Loucy (cell line): Measurements from ENCODE around the gene ODF2L.

Experiments used
- H2AFZ ChIP-seq: fragments of 200-600 bp; sonication (generic); 2 replicates; pipeline ENCODE4 v1.6.0; 2016; ENCODE audit warnings: antibody characterized with exemption, mild to moderate bottlenecking, low read length, moderate library complexity
- H3F3A ChIP-seq: fragments of 200-600 bp; 2 replicates; pipeline ENCODE4 v1.6.0; 2016; ENCODE audit warnings: antibody characterized with exemption, low read depth, mild to moderate bottlenecking
- H3K27me3 ChIP-seq: fragments of 200-600 bp; sonication (generic); 2 replicates; pipeline ENCODE4 v1.6.1; 2014; ENCODE audit warnings: low read length, mild to moderate bottlenecking; ENCODE audit not compliant: insufficient read depth, poor library complexity, severe bottlenecking
- H3K36me3 ChIP-seq: fragments of 200-600 bp; sonication (generic); 2 replicates; pipeline ENCODE4 v1.6.1; 2016; ENCODE audit warnings: low read length; ENCODE audit not compliant: insufficient read depth
- H3K4me1 ChIP-seq: fragments of 200-600 bp; sonication (generic); 2 replicates; pipeline ENCODE4 v1.5.1; 2014; ENCODE audit warnings: low read length, mild to moderate bottlenecking; ENCODE audit not compliant: insufficient read depth, poor library complexity, severe bottlenecking
- H3K4me2 ChIP-seq: fragments of 200-600 bp; sonication (generic); 2 replicates; pipeline ENCODE4 v1.6.0; 2014; ENCODE audit warnings: antibody characterized with exemption, low read length, low read depth, mild to moderate bottlenecking; ENCODE audit not compliant: poor library complexity, severe bottlenecking
- H3K4me3 ChIP-seq: fragments of 200-600 bp; sonication (generic); 2 replicates; pipeline ENCODE4 v1.5.1; 2014; ENCODE audit warnings: low read length, mild to moderate bottlenecking, mixed read lengths; ENCODE audit not compliant: poor library complexity, severe bottlenecking
- H3K79me2 ChIP-seq: fragments of 200-600 bp; sonication (generic); 2 replicates; pipeline ENCODE4 v1.6.1; 2014; ENCODE audit warnings: low read length; ENCODE audit not compliant: insufficient read depth
- H3K9ac ChIP-seq: fragments of 200-600 bp; sonication (generic); 2 replicates; pipeline ENCODE4 v1.6.0; 2014; ENCODE audit warnings: mild to moderate bottlenecking, low read depth, low read length, moderate library complexity; ENCODE audit not compliant: poor library complexity, severe bottlenecking
- H3K9me2 ChIP-seq: fragments of 200-600 bp; sonication (generic); replicated peaks from 2 replicates; pipeline ENCODE4 v1.6.1; 2016; ENCODE audit warnings: low read depth, low read length, mixed read lengths
- H3K9me3 ChIP-seq: fragments of 200-600 bp; sonication (generic); 2 replicates; pipeline ENCODE4 v1.6.1; 2014; ENCODE audit warnings: mild to moderate bottlenecking, antibody characterized with exemption, low read length, low read depth; ENCODE audit not compliant: insufficient read depth
- H4K20me1 ChIP-seq: fragments of 200-600 bp; sonication (generic); 2 replicates; pipeline ENCODE4 v1.6.0; 2014; ENCODE audit warnings: antibody characterized with exemption, low read length, mild to moderate bottlenecking; ENCODE audit not compliant: insufficient read depth, poor library complexity, severe bottlenecking
- CTCF ChIP-seq: fragments of 200-600 bp; sonication (generic); conservative IDR thresholded peaks from 2 replicates; pipeline ENCODE4 v1.5.1; 2014; ENCODE audit warnings: mild to moderate bottlenecking, antibody characterized with exemption, low read length
- EZH2phosphoT487 ChIP-seq: fragments of 200-600 bp; IDR thresholded peaks from 2 replicates; pipeline ENCODE4 v1.6.1; 2018; ENCODE audit warnings: antibody characterized with exemption, mild to moderate bottlenecking, moderate library complexity, borderline replicate concordance

Gene ODF2L

GRCh38 chr1:86375688-86376087 lies 20.4 kb downstream of the ODF2L start:
- H3K79me2 ChIP-seq: no peaks in the 10 kb centered on the region
- peaks cover 8% of the 10 kb centered on the region; the same call in 1 of the 2 replicates for H3K36me3 ChIP-seq
- no peaks in the 10 kb centered on the region for H3K9me2 ChIP-seq
- H3K4me1 ChIP-seq: no peaks in the 10 kb centered on the region
- H3F3A ChIP-seq: no peaks in the 10 kb centered on the region
- no peak overlapping the region for H3K4me2 ChIP-seq
- H3K27me3 ChIP-seq: no peaks in the 10 kb centered on the region
- no peak overlapping the region for H3K9ac ChIP-seq
- H3K4me3 ChIP-seq: no peak overlapping the region
- peaks cover 15% of the 10 kb centered on the region; the same call in 1 of the 2 replicates for H3K9me3 ChIP-seq
- no peak overlapping the region for H2AFZ ChIP-seq
- no peaks in the 10 kb centered on the region for H4K20me1 ChIP-seq
- TF ChIP-seq CTCF: no peak
- TF ChIP-seq EZH2phosphoT487: no peak

- Histone ChIP-seq H4K20me1 (no peaks in the 10 kb centered on the region), H3K4me1 (no peaks in the 10 kb centered on the region), H3K79me2 (no peaks in the 10 kb centered on the region), H3K9me2 (no peaks in the 10 kb centered on the region), H3K4me2 (no peak overlapping the region), H3K27me3 (no peaks in the 10 kb centered on the region), H3K9ac (no peak overlapping the region), H3K36me3 (no peaks in the 10 kb centered on the region), H3K9me3 (no peaks in the 10 kb centered on the region), H2AFZ (no peak overlapping the region), H3K4me3 (no peak overlapping the region), H3F3A (no peaks in the 10 kb centered on the region)
- TF ChIP-seq EZH2phosphoT487 (no peak), CTCF (no peak)
Observed at GRCh38 chr1:86370601-86371022, 25.5 kb downstream of the ODF2L start.

GRCh38 chr1:86365896-86366295 lies 30.2 kb downstream of the ODF2L start:
- H3K9ac ChIP-seq: no peak overlapping the region
- H3K79me2 ChIP-seq: no peaks in the 10 kb centered on the region
- H3K4me2 ChIP-seq: no peak overlapping the region
- no peaks in the 10 kb centered on the region for H3F3A ChIP-seq
- no peaks in the 10 kb centered on the region for H3K36me3 ChIP-seq
- no peaks in the 10 kb centered on the region for H3K9me2 ChIP-seq
- no peaks in the 10 kb centered on the region for H3K27me3 ChIP-seq
- H4K20me1 ChIP-seq: no peaks in the 10 kb centered on the region
- no peaks in the 10 kb centered on the region for H3K9me3 ChIP-seq
- no peak for TF ChIP-seq CTCF
- no peak for TF ChIP-seq EZH2phosphoT487
- H3K4me3 ChIP-seq: no peak overlapping the region
- H3K4me1 ChIP-seq: no peaks in the 10 kb centered on the region
- H2AFZ ChIP-seq: no peak overlapping the region
